Measurements from ENCODE around the gene GLTPD2.
"Not testable (repeated sequence)": the region's sequence is repeated elsewhere in the genome, so short reads cannot be mapped to it uniquely, and the experiment has no call there.

The GLTPD2 gene

GRCh38 chr17:4822835-4823234, 34.1 kb downstream of the GLTPD2 start:
- Histone ChIP-seq H3K9ac (ENCODE audit: low read depth in 1 of 2, low read length in 2 of 2) (no peak overlapping the region), H3K9me3 (ENCODE audit: control insufficient read depth in 2 of 2, low read length in 2 of 2) (no peaks in the 10 kb centered on the region), H3K4me1 (ENCODE audit: control insufficient read depth in 2 of 2, insufficient read depth in 2 of 2, low read length in 2 of 2) (no peaks in the 10 kb centered on the region), H3K27ac (ENCODE audit: low read depth in 2 of 2, low read length in 2 of 2) (no peak overlapping the region), H3K27me3 (ENCODE audit: control insufficient read depth in 2 of 2, insufficient read depth in 2 of 2, low read length in 2 of 2) (no peaks in the 10 kb centered on the region), H3K36me3 (ENCODE audit: control insufficient read depth in 2 of 2, insufficient read depth in 2 of 2, low read length in 2 of 2) (peaks cover 5 to 14% of the 10 kb centered on the region in 2 donors), H3K4me3 (ENCODE audit: low read length in 2 of 2) (no peak overlapping the region)

GRCh38 chr17:4823373-4824089, 34.8 kb downstream of the GLTPD2 start:
- Histone ChIP-seq H3K4me1 (ENCODE audit: control insufficient read depth in 2 of 2, insufficient read depth in 2 of 2, low read length in 2 of 2) (no peaks in the 10 kb centered on the region), H3K27me3 (ENCODE audit: control insufficient read depth in 2 of 2, insufficient read depth in 2 of 2, low read length in 2 of 2) (no peaks in the 10 kb centered on the region), H3K27ac (ENCODE audit: low read depth in 2 of 2, low read length in 2 of 2) (no peak overlapping the region), H3K36me3 (ENCODE audit: control insufficient read depth in 2 of 2, insufficient read depth in 2 of 2, low read length in 2 of 2) (peaks cover 2 to 13% of the 10 kb centered on the region in 2 donors), H3K4me3 (ENCODE audit: low read length in 2 of 2) (no peak overlapping the region), H3K9ac (ENCODE audit: low read depth in 1 of 2, low read length in 2 of 2) (no peak overlapping the region), H3K9me3 (ENCODE audit: control insufficient read depth in 2 of 2, low read length in 2 of 2) (no peaks in the 10 kb centered on the region)

GRCh38 chr17:4827399-4827798, 38.6 kb downstream of the GLTPD2 start:
- H3K27me3 ChIP-seq (ENCODE audit: control insufficient read depth in 2 of 2, insufficient read depth in 2 of 2, low read length in 2 of 2) = no peaks in the 10 kb centered on the region
- H3K9me3 ChIP-seq (ENCODE audit: control insufficient read depth in 2 of 2, low read length in 2 of 2) = no peaks in the 10 kb centered on the region
- H3K4me1 ChIP-seq (ENCODE audit: control insufficient read depth in 2 of 2, insufficient read depth in 2 of 2, low read length in 2 of 2) = no peaks in the 10 kb centered on the region
- no peak overlapping the region for H3K4me3 ChIP-seq (ENCODE audit: low read length in 2 of 2)
- H3K36me3 ChIP-seq (ENCODE audit: control insufficient read depth in 2 of 2, insufficient read depth in 2 of 2, low read length in 2 of 2) = peaks cover 2 to 6% of the 10 kb centered on the region in 2 donors
- no peak overlapping the region for H3K9ac ChIP-seq (ENCODE audit: low read depth in 1 of 2, low read length in 2 of 2)
- no peak overlapping the region for H3K27ac ChIP-seq (ENCODE audit: low read depth in 2 of 2, low read length in 2 of 2)

- H3K4me1 ChIP-seq (ENCODE audit: control insufficient read depth in 2 of 2, insufficient read depth in 2 of 2, low read length in 2 of 2) = peaks cover 23 to 25% of the 10 kb centered on the region in 2 donors
- not testable (repeated sequence) for H3K27me3 ChIP-seq (ENCODE audit: control insufficient read depth in 2 of 2, insufficient read depth in 2 of 2, low read length in 2 of 2); H3K36me3 ChIP-seq (ENCODE audit: control insufficient read depth in 2 of 2, insufficient read depth in 2 of 2, low read length in 2 of 2); H3K9me3 ChIP-seq (ENCODE audit: control insufficient read depth in 2 of 2, low read length in 2 of 2)
- H3K4me3 ChIP-seq (ENCODE audit: low read length in 2 of 2) = peak overlapping the region; percentile 88 to 95
- H3K27ac ChIP-seq (ENCODE audit: low read depth in 2 of 2, low read length in 2 of 2) = peak overlapping the region; percentile 97
- H3K9ac ChIP-seq (ENCODE audit: low read depth in 1 of 2, low read length in 2 of 2) = peak overlapping the region; percentile 89 to 91
Measured at GRCh38 chr17:4832829-4833177, 44.0 kb downstream of the GLTPD2 start.

- H3K4me3 ChIP-seq (ENCODE audit: low read length in 2 of 2) = peak within 1 kb of the TSS; percentile 88 to 95
- H3K4me1 ChIP-seq (ENCODE audit: control insufficient read depth in 2 of 2, insufficient read depth in 2 of 2, low read length in 2 of 2) = peaks cover 23 to 25% of the 10 kb centered on the region in 2 donors
- H3K9me3 ChIP-seq (ENCODE audit: control insufficient read depth in 2 of 2, low read length in 2 of 2) = no peaks in the 10 kb centered on the region
- peak within 1 kb of the TSS; percentile 97 for H3K27ac ChIP-seq (ENCODE audit: low read depth in 2 of 2, low read length in 2 of 2)
- H3K36me3 ChIP-seq (ENCODE audit: control insufficient read depth in 2 of 2, insufficient read depth in 2 of 2, low read length in 2 of 2) = peaks cover 4 to 11% of the 10 kb centered on the region in 2 donors
- H3K9ac ChIP-seq (ENCODE audit: low read depth in 1 of 2, low read length in 2 of 2) = peak within 1 kb of the TSS; percentile 89 to 91
- H3K27me3 ChIP-seq (ENCODE audit: control insufficient read depth in 2 of 2, insufficient read depth in 2 of 2, low read length in 2 of 2) = no peaks in the 10 kb centered on the region
Measured at GRCh38 chr17:4833178-4833940, 44.6 kb downstream of the GLTPD2 start, which contains the start of gene MINK1. Gene MINK1, plus strand, starts transcription at chr17:4833340. Its CDS starts 244 bp downstream, at chr17:4833584.

GRCh38 chr17:4833941-4834680, 45.3 kb downstream of the GLTPD2 start:
- peak overlapping the region; percentile 97 for H3K27ac ChIP-seq (ENCODE audit: low read depth in 2 of 2, low read length in 2 of 2)
- peak overlapping the region; percentile 89 to 91 for H3K9ac ChIP-seq (ENCODE audit: low read depth in 1 of 2, low read length in 2 of 2)
- H3K4me1 ChIP-seq (ENCODE audit: control insufficient read depth in 2 of 2, insufficient read depth in 2 of 2, low read length in 2 of 2) = peaks cover 23 to 25% of the 10 kb centered on the region in 2 donors
- H3K36me3 ChIP-seq (ENCODE audit: control insufficient read depth in 2 of 2, insufficient read depth in 2 of 2, low read length in 2 of 2) = peaks cover 4 to 11% of the 10 kb centered on the region in 2 donors
- H3K9me3 ChIP-seq (ENCODE audit: control insufficient read depth in 2 of 2, low read length in 2 of 2) = no peaks in the 10 kb centered on the region
- peak overlapping the region; percentile 88 to 95 for H3K4me3 ChIP-seq (ENCODE audit: low read length in 2 of 2)
- H3K27me3 ChIP-seq (ENCODE audit: control insufficient read depth in 2 of 2, insufficient read depth in 2 of 2, low read length in 2 of 2) = no peaks in the 10 kb centered on the region

GRCh38 chr17:4834681-4835020, 45.9 kb downstream of the GLTPD2 start:
- Histone ChIP-seq H3K4me1 (ENCODE audit: control insufficient read depth in 2 of 2, insufficient read depth in 2 of 2, low read length in 2 of 2) (peaks cover 23 to 25% of the 10 kb centered on the region in 2 donors), H3K27me3 (ENCODE audit: control insufficient read depth in 2 of 2, insufficient read depth in 2 of 2, low read length in 2 of 2) (no peaks in the 10 kb centered on the region), H3K27ac (ENCODE audit: low read depth in 2 of 2, low read length in 2 of 2) (peak overlapping the region; percentile 97), H3K9me3 (ENCODE audit: control insufficient read depth in 2 of 2, low read length in 2 of 2) (no peaks in the 10 kb centered on the region), H3K4me3 (ENCODE audit: low read length in 2 of 2) (peak overlapping the region; percentile 88 to 95), H3K36me3 (ENCODE audit: control insufficient read depth in 2 of 2, insufficient read depth in 2 of 2, low read length in 2 of 2) (peaks cover 4 to 11% of the 10 kb centered on the region in 2 donors), H3K9ac (ENCODE audit: low read depth in 1 of 2, low read length in 2 of 2) (peak overlapping the region; percentile 74 to 91)

GRCh38 chr17:4836221-4836620, 47.5 kb downstream of the GLTPD2 start:
- H3K27me3 ChIP-seq (ENCODE audit: control insufficient read depth in 2 of 2, insufficient read depth in 2 of 2, low read length in 2 of 2) = no peaks in the 10 kb centered on the region
- peaks cover 4 to 15% of the 10 kb centered on the region in 2 donors for H3K36me3 ChIP-seq (ENCODE audit: control insufficient read depth in 2 of 2, insufficient read depth in 2 of 2, low read length in 2 of 2)
- H3K4me1 ChIP-seq (ENCODE audit: control insufficient read depth in 2 of 2, insufficient read depth in 2 of 2, low read length in 2 of 2) = peaks cover 29 to 32% of the 10 kb centered on the region in 2 donors
- H3K27ac ChIP-seq (ENCODE audit: low read depth in 2 of 2, low read length in 2 of 2) = peak overlapping the region in 1 of 2 donors; percentile 97
- H3K9ac ChIP-seq (ENCODE audit: low read depth in 1 of 2, low read length in 2 of 2) = no peak overlapping the region
- no peaks in the 10 kb centered on the region for H3K9me3 ChIP-seq (ENCODE audit: control insufficient read depth in 2 of 2, low read length in 2 of 2)
- H3K4me3 ChIP-seq (ENCODE audit: low read length in 2 of 2) = peak overlapping the region in 1 of 2 donors; percentile 37

- Histone ChIP-seq H3K9me3 (ENCODE audit: control insufficient read depth in 2 of 2, low read length in 2 of 2) (no peaks in the 10 kb centered on the region), H3K27me3 (ENCODE audit: control insufficient read depth in 2 of 2, insufficient read depth in 2 of 2, low read length in 2 of 2) (no peaks in the 10 kb centered on the region), H3K4me3 (ENCODE audit: low read length in 2 of 2) (no peak overlapping the region), H3K27ac (ENCODE audit: low read depth in 2 of 2, low read length in 2 of 2) (no peak overlapping the region), H3K36me3 (ENCODE audit: control insufficient read depth in 2 of 2, insufficient read depth in 2 of 2, low read length in 2 of 2) (peaks cover 4 to 18% of the 10 kb centered on the region in 2 donors), H3K4me1 (ENCODE audit: control insufficient read depth in 2 of 2, insufficient read depth in 2 of 2, low read length in 2 of 2) (peaks cover 29 to 33% of the 10 kb centered on the region in 2 donors), H3K9ac (ENCODE audit: low read depth in 1 of 2, low read length in 2 of 2) (no peak overlapping the region)
Measured at GRCh38 chr17:4837471-4838308, 48.9 kb downstream of the GLTPD2 start.
